ENCODE measurements around the gene C1orf232. TPM values are rescaled to one million over a fixed set of nuclear protein-coding genes. Genes with fewer than 3 reads are reported as not detected.
A peak's percentile ranks its signal among the peaks of the same experiment; 100 is the strongest.

C1orf232 gene
- polyA plus RNA-seq, 2 of the 4 experiments (the other 2 are of a cell fraction), result not detected

- ChIA-PET POLR2A (interaction anchor here (0.6 to 1.6 kb wide), 4 partner anchors 22 to 88 kb away, joined by 3 to 8 read pairs (median 8); partner anchors contain the start of genes CEP85 and PDIK1L), CTCF (interaction anchor here (0.7 to 10.3 kb wide), 32 partner anchors 11 to 245 kb away, joined by 3 to 143 read pairs (median 8); partner anchors contain the start of genes CEP85 and FAM110D)
- H3K9me3 ChIP-seq, result no peaks in the 10 kb centered on the region
- peak overlapping the region; percentile 57; the same call in 2 of the 3 replicates for H3K4me2 ChIP-seq
- TF ChIP-seq, protein P1, sequence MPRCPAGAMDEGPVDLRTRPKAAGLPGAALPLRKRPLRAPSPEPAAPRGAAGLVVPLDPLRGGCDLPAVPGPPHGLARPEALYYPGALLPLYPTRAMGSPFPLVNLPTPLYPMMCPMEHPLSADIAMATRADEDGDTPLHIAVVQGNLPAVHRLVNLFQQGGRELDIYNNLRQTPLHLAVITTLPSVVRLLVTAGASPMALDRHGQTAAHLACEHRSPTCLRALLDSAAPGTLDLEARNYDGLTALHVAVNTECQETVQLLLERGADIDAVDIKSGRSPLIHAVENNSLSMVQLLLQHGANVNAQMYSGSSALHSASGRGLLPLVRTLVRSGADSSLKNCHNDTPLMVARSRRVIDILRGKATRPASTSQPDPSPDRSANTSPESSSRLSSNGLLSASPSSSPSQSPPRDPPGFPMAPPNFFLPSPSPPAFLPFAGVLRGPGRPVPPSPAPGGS (IDR thresholded peaks at IDR 0.05), result no peak
- peak; percentile 71 for TF ChIP-seq CTCF (IDR thresholded peaks at IDR 0.05)
- TF ChIP-seq SMC3 (IDR thresholded peaks at IDR 0.05), result peak; percentile 86
- peak; percentile 82 to 83 for TF ChIP-seq RAD21 (conservative IDR thresholded peaks at IDR 0.05 in 1 of 2, IDR thresholded peaks at IDR 0.05 in 1 of 2)
- DNase-seq (ENCODE audit: low read depth in 1 of 2, low spot score in 1 of 2), result peak; percentile 67 to 80
- no peak overlapping the region for H3K27ac ChIP-seq
- 11% methylated on average over 12 of the region's 19 CpGs for WGBS (ENCODE audit: missing lambda C conversion rate)
- no peaks in the 10 kb centered on the region for H3K4me1 ChIP-seq
- no peak overlapping the region for H3K4me3 ChIP-seq
- peak; percentile 91 to 99 for ATAC-seq
- FAIRE-seq, result no peak
Measured at GRCh38 chr1:26145041-26145959, 23.5 kb downstream of the C1orf232 start.

GRCh38 chr1:26142159-26142558 is 26.6 kb downstream of the C1orf232 start:
- 91% methylated on average over 8 of the region's 8 CpGs for WGBS (ENCODE audit: missing lambda C conversion rate)
- ChIA-PET CTCF (interaction anchor here (1.0 to 10.3 kb wide), 6 partner anchors 9 to 38 kb away, joined by 3 to 143 read pairs (median 4); partner anchors contain the start of genes FAM110D, PDIK1L and ZNF593), POLR2A (no interaction called here)
- Histone ChIP-seq H3K4me2 (no peak overlapping the region), H3K9me3 (no peaks in the 10 kb centered on the region), H3K27ac (no peak overlapping the region), H3K4me3 (no peak overlapping the region), H3K4me1 (no peaks in the 10 kb centered on the region)
- FAIRE-seq (no peak), ATAC-seq (no peak), DNase-seq (ENCODE audit: low read depth in 1 of 2, low spot score in 1 of 2) (no peak)
- TF ChIP-seq GATA3 (IDR thresholded peaks at IDR 0.05; ENCODE audit: borderline replicate concordance), result no peak
- TF ChIP-seq JUNB (IDR thresholded peaks at IDR 0.05), result no peak
- no peak for TF ChIP-seq EP300 (IDR thresholded peaks at IDR 0.05)
- no peak for TF ChIP-seq CBX2 (IDR thresholded peaks at IDR 0.05; ENCODE audit: borderline replicate concordance, low read depth)
- TF ChIP-seq POLR2A (IDR thresholded peaks at IDR 0.05; ENCODE audit: low read length), result no peak
- TF ChIP-seq PHF8 (IDR thresholded peaks at IDR 0.05; ENCODE audit: borderline replicate concordance, low read depth), result no peak

DNA sequence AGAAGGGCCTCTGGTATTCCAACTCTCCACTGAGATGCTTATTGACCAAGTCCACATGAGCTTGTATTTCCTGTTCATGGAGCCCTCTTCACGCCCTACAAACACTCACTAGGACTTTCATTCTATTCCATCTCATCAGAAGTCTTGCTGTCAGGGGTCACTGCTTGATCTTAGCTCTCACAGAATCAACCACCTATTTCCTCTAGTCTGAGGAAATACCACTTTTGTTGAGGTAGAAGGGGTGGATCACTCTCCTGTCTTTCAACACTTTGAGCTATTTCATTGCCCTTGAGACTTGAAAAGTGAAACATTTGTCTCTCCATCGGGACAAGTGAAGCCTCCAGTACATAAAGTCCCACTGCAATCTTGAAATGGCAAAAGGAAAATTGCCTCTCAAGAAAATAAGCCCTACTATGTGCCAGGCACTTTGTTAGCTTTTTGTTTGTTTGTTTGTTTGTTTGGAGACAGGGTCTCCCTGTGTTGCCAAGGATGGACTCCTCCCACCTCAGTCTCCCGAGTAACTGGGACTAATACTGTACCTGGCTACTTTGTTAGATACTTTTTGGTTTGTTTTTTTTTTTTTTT is 29.7 kb downstream of the C1orf232 start:
- POLR2A ChIA-PET, result no interaction called here

GRCh38 chr1:26134466-26134865 is 34.3 kb downstream of the C1orf232 start:
- H3K4me2 ChIP-seq, result no peak overlapping the region
- DNase-seq (ENCODE audit: low read depth in 1 of 2, low spot score in 1 of 2), result no peak
- 72% methylated on average over 3 of the region's 3 CpGs for WGBS (ENCODE audit: missing lambda C conversion rate)
- H3K4me1 ChIP-seq, result no peaks in the 10 kb centered on the region
- no peak overlapping the region for H3K27ac ChIP-seq
- TF ChIP-seq, protein P2, sequence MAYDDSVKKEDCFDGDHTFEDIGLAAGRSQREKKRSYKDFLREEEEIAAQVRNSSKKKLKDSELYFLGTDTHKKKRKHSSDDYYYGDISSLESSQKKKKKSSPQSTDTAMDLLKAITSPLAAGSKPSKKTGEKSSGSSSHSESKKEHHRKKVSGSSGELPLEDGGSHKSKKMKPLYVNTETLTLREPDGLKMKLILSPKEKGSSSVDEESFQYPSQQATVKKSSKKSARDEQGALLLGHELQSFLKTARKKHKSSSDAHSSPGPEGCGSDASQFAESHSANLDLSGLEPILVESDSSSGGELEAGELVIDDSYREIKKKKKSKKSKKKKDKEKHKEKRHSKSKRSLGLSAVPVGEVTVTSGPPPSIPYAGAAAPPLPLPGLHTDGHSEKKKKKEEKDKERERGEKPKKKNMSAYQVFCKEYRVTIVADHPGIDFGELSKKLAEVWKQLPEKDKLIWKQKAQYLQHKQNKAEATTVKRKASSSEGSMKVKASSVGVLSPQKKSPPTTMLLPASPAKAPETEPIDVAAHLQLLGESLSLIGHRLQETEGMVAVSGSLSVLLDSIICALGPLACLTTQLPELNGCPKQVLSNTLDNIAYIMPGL (CRISPR knock-in tag; IDR thresholded peaks at IDR 0.05; ENCODE audit: borderline replicate concordance), result no peak
- TF ChIP-seq NFE2L2 (conservative IDR thresholded peaks at IDR 0.05; ENCODE audit: low read length) (no peak), KDM1A (IDR thresholded peaks at IDR 0.05; ENCODE audit: low read depth) (no peak), REST (IDR thresholded peaks at IDR 0.05) (no peak), BHLHE40 (IDR thresholded peaks at IDR 0.05; ENCODE audit: low read depth, low read length) (no peak)
- ATAC-seq, result no peak
- POLR2A ChIA-PET, result no interaction called here
- CTCF ChIA-PET, result interaction anchor here (0.6 kb wide), 1 partner anchor 63 kb away, joined by 4 read pairs; no protein-coding TSS in a partner anchor
- no peak overlapping the region for H3K4me3 ChIP-seq
- H3K9me3 ChIP-seq, result no peaks in the 10 kb centered on the region
- FAIRE-seq, result no peak

More for the DNA sequence above, 29.7 kb downstream of the C1orf232 start:
- Histone ChIP-seq H3K4me1 (no peaks in the 10 kb centered on the region), H3K27ac (no peak overlapping the region), H3K9me3 (no peaks in the 10 kb centered on the region), H3K4me3 (no peak overlapping the region), H3K4me2 (no peak overlapping the region)
- DNase-seq (ENCODE audit: low read depth in 1 of 2, low spot score in 1 of 2) (no peak), ATAC-seq (no peak), FAIRE-seq (no peak)
- CTCF ChIA-PET, result interaction anchor here (0.6 to 2.1 kb wide), 10 partner anchors 12 to 104 kb away, joined by 3 to 9 read pairs (median 4); no protein-coding TSS in a partner anchor
- WGBS (ENCODE audit: missing lambda C conversion rate), result 48% methylated on average over 3 of the region's 3 CpGs
- TF ChIP-seq JUN (IDR thresholded peaks at IDR 0.05) (no peak), HOXB5 (CRISPR knock-in tag; IDR thresholded peaks at IDR 0.05) (no peak), GATA3 (IDR thresholded peaks at IDR 0.05; ENCODE audit: borderline replicate concordance) (no peak)

Data from A549 (cell line).